Measurements from ENCODE around the gene APOC1.

The APOC1 gene

DNA sequence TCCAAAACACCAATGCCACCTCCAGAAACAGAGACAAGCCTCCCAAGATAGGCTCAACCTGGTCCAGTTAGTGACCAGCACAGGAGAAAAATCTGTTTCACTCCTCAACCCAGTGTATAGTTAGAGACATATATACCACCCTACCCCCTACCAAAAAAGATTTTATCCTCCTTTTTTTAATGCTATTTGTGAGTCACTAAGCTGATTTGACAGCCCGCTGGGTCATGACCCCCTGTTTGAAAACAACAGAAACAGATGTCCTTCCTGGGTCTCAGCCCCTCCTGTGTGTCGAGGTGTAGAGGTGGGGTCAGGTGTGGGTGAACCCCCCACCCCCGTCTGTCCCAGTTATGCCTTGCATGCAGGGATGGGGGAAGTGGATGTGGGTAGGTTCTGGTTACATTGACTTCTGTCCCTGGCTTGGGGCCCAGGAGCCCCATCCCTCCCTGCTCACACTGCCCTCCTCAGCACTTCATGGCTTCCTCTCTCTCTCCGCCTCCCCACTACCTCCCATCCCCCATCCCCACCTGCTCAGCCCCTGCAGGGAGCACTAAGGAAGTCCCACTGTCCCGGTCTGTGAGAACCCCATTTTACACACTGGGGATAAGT lies 37.4 kb upstream of the APOC1 start:
- TF ChIP-seq TAF1 (IDR thresholded peaks at IDR 0.05; ENCODE audit: borderline replicate concordance, insufficient read depth, low read length): no peak
- TF ChIP-seq FOXP2 (optimal IDR thresholded peaks at IDR 0.05; ENCODE audit: borderline replicate concordance, extremely low read depth, extremely low read length, insufficient read depth): peak; percentile 15

DNA sequence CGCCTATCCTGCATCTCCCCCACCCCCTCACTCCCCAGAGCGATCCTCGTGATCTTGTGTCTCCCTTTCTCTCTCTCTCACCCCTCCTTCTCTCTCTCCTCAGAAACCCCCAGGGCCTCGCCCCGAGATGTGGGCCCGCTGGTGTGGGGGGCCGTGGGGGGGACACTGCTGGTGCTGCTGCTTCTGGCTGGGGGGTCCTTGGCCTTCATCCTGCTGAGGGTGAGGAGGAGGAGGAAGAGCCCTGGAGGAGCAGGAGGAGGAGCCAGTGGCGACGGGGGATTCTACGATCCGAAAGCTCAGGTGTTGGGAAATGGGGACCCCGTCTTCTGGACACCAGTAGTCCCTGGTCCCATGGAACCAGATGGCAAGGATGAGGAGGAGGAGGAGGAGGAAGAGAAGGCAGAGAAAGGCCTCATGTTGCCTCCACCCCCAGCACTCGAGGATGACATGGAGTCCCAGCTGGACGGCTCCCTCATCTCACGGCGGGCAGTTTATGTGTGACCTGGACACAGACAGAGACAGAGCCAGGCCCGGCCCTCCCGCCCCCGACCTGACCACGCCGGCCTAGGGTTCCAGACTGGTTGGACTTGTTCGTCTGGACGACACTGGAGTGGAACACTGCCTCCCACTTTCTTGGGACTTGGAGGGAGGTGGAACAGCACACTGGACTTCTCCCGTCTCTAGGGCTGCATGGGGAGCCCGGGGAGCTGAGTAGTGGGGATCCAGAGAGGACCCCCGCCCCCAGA lies 36.1 kb upstream of the APOC1 start:
- no peak for TF ChIP-seq POLR2AphosphoS5 (IDR thresholded peaks at IDR 0.05; ENCODE audit: low read depth, low read length)

DNA sequence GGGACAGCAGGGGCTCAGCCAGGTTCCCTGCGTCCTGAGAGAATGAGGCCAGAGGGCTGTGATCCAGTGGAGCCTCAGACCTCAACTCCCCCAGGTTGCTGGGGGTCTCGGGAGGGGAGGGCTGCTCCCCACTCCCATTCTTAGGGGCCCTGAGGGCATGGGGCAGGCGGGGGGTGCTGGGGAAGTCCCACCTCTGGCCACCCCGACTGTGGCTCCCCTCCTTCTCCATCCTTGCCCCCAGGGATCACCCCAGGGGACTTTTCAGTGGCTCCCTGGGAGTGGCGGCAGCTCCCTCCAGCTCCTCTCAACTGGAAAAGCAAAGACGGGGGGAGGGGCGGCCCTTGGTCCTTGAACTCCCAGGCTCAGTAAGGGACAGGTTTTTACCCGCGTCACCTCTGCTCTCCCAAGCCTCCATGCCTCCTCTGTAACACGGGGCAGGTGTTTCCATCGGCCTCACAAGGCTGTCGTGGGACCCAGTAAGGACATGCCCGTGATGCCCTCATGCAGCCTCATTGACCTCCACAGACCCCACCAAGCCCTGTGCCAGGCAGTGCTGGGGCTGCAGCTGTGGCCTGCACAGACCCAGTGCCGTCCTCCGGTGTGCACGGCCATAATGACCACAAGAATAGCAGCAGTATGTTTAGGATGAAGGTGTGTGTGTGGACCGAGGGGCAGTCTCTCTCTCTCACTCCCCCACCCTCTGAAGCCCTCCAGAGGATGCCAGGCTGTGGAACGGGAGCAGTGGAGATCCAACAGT lies 34.9 kb upstream of the APOC1 start:
- TF ChIP-seq TAF1 (IDR thresholded peaks at IDR 0.05; ENCODE audit: borderline replicate concordance, insufficient read depth, low read length): no peak

GRCh38 chr19:44882063-44882462 lies 32.3 kb upstream of the APOC1 start:
- no peak for TF ChIP-seq SIN3A (IDR thresholded peaks at IDR 0.05; ENCODE audit: borderline replicate concordance, insufficient read depth, low read length)
- TF ChIP-seq, protein P1, sequence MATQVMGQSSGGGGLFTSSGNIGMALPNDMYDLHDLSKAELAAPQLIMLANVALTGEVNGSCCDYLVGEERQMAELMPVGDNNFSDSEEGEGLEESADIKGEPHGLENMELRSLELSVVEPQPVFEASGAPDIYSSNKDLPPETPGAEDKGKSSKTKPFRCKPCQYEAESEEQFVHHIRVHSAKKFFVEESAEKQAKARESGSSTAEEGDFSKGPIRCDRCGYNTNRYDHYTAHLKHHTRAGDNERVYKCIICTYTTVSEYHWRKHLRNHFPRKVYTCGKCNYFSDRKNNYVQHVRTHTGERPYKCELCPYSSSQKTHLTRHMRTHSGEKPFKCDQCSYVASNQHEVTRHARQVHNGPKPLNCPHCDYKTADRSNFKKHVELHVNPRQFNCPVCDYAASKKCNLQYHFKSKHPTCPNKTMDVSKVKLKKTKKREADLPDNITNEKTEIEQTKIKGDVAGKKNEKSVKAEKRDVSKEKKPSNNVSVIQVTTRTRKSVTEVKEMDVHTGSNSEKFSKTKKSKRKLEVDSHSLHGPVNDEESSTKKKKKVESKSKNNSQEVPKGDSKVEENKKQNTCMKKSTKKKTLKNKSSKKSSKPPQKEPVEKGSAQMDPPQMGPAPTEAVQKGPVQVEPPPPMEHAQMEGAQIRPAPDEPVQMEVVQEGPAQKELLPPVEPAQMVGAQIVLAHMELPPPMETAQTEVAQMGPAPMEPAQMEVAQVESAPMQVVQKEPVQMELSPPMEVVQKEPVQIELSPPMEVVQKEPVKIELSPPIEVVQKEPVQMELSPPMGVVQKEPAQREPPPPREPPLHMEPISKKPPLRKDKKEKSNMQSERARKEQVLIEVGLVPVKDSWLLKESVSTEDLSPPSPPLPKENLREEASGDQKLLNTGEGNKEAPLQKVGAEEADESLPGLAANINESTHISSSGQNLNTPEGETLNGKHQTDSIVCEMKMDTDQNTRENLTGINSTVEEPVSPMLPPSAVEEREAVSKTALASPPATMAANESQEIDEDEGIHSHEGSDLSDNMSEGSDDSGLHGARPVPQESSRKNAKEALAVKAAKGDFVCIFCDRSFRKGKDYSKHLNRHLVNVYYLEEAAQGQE (IDR thresholded peaks at IDR 0.05; ENCODE audit: insufficient read depth in 1 of 2, low read depth in 2 of 2, low read length in 2 of 2): no peak
- TF ChIP-seq POLR2AphosphoS5 (IDR thresholded peaks at IDR 0.05; ENCODE audit: low read depth, low read length): no peak
- no peak for TF ChIP-seq FOXP2 (optimal IDR thresholded peaks at IDR 0.05; ENCODE audit: borderline replicate concordance, extremely low read depth, extremely low read length, insufficient read depth)
- TF ChIP-seq TAF1 (IDR thresholded peaks at IDR 0.05; ENCODE audit: borderline replicate concordance, insufficient read depth, low read length): no peak

GRCh38 chr19:44883922-44884321 lies 30.5 kb upstream of the APOC1 start:
- TF ChIP-seq SIN3A (IDR thresholded peaks at IDR 0.05; ENCODE audit: borderline replicate concordance, insufficient read depth, low read length) (no peak), FOXP2 (optimal IDR thresholded peaks at IDR 0.05; ENCODE audit: borderline replicate concordance, extremely low read depth, extremely low read length, insufficient read depth) (no peak), TAF1 (IDR thresholded peaks at IDR 0.05; ENCODE audit: borderline replicate concordance, insufficient read depth, low read length) (no peak), POLR2AphosphoS5 (IDR thresholded peaks at IDR 0.05; ENCODE audit: low read depth, low read length) (no peak)
- TF ChIP-seq, protein P1 (IDR thresholded peaks at IDR 0.05; ENCODE audit: insufficient read depth in 1 of 2, low read depth in 2 of 2, low read length in 2 of 2): no peak

- TF ChIP-seq, protein P1 (IDR thresholded peaks at IDR 0.05; ENCODE audit: insufficient read depth in 1 of 2, low read depth in 2 of 2, low read length in 2 of 2): no peak
- TF ChIP-seq FOXP2 (optimal IDR thresholded peaks at IDR 0.05; ENCODE audit: borderline replicate concordance, extremely low read depth, extremely low read length, insufficient read depth) (no peak), SIN3A (IDR thresholded peaks at IDR 0.05; ENCODE audit: borderline replicate concordance, insufficient read depth, low read length) (no peak), POLR2AphosphoS5 (IDR thresholded peaks at IDR 0.05; ENCODE audit: low read depth, low read length) (no peak), TAF1 (IDR thresholded peaks at IDR 0.05; ENCODE audit: borderline replicate concordance, insufficient read depth, low read length) (no peak)
Observed at GRCh38 chr19:44884566-44884965, 29.8 kb upstream of the APOC1 start.

All from PFSK-1 (cell line).